GM19452 (cell line): Measurements from ENCODE around the gene CFD.
"Not testable (repeated sequence)": the region's sequence is repeated elsewhere in the genome, so short reads cannot be mapped to it uniquely, and the experiment has no call there.

ENCODE experiments used
- ATAC-seq: cut with Tn5 transposase; IDR thresholded peaks from one replicate; pipeline ENCODE4 v1.9.1; 2021; ENCODE audit not compliant: unreplicated experiment

Gene CFD

DNA sequence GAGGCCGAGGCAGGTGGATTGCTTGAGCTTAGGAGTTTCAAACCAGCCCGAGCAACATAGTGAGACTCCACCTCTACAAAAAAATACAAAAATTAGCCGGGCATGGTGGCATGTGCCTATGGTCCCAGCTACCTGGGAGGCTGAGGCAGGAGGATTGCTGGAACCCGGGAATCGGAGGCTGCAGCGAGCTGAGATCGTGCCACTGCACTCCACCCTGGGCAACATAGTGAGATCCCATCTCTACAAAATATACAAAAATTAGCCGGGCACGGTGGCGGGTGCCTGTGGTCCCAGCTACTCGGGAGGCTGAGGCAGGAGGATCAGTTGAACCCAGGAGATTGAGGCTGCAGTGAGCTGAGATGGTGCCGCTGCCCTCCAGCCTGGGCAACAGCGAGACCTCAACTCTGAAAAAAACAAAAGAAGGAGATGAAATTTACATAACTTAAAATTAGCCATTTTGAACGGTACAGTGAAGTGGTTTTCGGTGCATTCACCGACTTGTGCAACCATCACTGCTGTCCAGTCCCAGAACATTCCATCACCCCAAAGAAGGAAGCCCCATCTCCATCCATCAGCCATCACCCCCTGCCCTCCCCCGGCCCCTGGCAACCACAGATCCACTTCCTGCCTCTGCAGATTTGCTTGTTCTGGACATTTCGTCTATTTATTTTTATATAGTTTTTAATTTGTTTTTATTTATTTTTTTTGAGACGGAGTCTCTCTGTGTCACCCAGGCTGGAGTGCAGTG lies 33.4 kb upstream of the CFD start:
- ATAC-seq = no peak

DNA sequence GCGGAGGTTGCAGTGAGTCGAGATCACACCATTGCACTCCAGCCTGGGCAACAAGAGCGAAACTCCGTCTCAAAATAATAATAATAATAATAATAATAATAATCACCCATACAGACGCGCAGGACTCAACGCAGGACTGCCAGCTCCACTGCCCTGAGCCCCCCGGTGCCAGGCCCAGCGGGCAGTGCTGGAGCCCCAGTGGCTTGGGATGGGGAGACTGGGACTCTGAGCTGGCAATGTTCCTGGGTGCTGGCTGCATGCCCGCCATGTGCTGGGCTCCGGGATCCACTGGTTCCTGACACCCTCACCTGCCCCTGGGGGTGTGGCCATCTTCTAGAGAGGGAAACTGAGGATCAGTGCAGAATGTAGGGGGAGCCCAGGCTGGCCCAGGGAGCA lies 32.2 kb upstream of the CFD start:
- no peak for ATAC-seq

DNA sequence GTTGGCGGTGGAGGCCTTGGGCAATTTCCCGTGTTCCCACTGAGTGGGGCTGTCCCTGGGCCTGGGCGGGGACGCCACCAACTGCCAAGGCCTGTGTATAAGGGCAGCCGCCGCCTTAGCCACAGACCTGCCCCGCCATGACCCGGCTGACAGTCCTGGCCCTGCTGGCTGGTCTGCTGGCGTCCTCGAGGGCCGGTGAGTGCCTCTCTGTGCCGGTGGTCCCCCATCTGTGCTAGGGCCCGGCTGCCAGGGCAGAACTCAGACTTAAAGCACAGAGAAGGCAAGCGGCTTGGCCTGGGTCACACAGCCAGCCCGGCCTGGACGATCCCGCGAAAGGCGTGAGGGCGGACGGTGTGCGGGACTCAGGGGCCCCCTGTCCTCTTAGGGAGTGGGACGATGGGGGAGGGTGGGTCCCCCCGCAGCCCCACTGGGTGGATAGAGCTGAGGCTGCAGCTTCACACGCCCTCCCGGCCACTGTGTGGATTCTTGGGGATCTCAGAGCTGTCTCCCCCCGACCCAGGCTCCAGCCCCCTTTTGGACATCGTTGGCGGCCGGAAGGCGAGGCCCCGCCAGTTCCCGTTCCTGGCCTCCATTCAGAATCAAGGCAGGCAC lies 31.6 kb upstream of the CFD start, which contains the start of gene AZU1:
Gene AZU1 (plus strand): TSS at position 128 of the 612 bp plus-strand sequence. CDS start 10 bp downstream, at position 138.
- ATAC-seq = no peak

DNA sequence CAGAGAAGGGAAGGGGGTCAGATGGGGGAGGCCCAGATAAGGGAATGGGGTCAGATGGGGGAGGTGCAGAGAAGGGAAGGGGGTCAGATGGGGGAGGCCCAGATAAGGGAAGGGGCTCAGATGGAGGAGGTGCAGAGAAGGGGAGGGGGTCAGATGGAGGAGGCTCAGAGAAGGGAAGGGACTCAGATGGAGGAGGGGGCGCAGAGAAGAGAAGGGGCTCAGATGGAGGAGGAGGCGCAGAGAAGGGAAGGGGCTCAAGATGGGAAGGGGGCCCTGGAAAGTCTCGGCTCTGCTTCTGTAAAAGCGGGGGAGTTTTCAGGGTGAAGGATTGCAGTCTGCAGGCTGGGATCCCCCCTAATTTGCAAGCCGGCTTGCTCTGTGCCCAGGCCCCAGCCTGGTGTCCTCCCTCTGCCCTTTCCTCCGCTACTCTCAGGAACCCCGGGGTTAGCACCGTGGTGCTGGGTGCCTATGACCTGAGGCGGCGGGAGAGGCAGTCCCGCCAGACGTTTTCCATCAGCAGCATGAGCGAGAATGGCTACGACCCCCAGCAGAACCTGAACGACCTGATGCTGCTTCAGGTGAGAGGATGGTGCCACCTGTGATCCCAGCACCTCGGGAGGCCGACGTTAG lies 30.2 kb upstream of the CFD start:
- ATAC-seq = no peak

DNA sequence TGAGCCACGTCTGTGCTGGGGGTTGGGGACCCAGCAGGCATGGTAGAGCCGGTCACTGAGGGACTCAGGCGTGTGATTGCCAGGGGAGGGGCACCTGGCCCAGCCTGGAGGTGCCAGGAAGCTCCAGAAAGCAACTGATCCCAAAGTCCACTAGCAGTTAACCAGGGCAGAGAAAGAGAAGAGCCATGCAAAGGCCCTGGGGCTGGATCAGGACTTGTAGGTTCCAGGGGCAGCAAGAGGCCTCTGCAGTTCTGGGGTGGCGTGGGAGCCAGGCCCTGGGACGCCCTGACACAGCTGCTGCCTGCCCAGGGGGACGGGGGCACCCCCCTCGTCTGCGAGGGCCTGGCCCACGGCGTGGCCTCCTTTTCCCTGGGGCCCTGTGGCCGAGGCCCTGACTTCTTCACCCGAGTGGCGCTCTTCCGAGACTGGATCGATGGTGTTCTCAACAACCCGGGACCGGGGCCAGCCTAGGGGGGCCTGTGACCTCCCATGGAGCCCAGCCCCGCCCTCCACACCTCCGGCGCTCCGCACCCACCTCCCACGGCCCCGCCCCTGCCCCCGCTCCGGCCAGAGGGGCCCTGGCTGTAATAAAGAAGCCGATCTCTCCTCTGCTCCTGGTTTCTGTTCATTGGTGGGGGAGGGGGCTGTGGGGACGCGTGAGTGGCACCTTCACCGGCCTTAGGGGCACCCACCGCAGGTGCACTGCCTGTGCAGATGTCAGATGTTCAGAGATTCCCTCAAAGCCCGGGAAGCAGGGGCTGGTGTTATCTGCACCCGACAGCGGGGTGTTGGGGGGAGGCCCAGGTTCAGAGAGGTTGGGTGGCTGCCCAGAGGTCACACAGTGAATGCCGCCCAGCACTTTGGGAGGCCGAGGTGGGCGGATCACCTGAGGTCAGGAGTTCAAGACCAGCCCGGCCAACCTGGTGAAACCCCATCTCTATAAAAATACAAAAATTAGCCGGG lies 27.8 kb upstream of the CFD start:
- ATAC-seq = no peak

DNA sequence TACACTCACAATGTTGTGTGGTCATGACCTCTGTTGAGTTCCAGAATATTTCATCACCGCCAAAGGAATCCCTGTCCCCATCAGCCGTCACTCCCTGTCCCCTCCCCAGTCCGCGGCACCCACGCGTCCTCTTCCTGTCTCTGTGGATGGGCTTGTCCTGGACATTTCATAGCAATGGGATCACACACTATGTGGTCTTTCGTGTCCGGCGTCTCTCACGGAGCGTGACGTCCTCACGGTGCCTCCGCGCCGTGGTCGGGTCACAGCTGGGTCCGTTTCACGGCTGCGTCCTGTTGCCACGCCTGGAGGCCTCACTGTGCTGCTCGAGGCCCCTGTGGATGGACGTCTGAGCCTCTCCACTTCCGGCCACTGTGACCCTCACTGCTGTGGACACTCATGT lies 25.2 kb upstream of the CFD start:
- no peak for ATAC-seq

DNA sequence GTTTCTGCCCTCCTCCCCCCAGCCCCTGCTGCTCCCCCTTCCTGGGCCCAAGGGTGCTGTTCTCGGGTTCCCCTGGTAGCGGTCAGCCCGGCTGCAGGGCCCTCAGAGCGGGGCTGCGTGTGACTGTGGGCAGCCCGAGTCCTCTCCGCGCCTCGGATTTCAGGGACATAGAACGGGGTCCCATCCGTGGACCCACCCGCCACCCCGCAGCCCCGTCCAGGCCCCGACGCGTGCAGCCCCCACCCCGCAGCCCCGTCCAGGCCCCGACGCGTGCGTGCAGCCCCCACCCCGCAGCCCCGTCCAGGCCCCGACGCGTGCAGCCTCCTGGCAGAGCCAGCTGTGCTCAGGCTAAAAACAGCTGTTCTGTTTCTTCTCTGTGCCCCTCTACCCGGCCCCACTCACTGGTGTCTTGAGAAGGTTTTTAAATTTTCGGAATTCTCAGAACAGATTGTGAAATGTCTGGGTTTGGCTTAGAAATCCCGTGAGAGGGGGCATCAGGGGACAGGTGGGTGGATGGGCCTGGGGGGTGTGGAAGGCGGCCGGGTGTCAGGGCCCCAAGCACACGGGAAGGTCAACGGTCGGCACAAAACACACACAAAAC lies 24.2 kb upstream of the CFD start:
- ATAC-seq = no peak

DNA sequence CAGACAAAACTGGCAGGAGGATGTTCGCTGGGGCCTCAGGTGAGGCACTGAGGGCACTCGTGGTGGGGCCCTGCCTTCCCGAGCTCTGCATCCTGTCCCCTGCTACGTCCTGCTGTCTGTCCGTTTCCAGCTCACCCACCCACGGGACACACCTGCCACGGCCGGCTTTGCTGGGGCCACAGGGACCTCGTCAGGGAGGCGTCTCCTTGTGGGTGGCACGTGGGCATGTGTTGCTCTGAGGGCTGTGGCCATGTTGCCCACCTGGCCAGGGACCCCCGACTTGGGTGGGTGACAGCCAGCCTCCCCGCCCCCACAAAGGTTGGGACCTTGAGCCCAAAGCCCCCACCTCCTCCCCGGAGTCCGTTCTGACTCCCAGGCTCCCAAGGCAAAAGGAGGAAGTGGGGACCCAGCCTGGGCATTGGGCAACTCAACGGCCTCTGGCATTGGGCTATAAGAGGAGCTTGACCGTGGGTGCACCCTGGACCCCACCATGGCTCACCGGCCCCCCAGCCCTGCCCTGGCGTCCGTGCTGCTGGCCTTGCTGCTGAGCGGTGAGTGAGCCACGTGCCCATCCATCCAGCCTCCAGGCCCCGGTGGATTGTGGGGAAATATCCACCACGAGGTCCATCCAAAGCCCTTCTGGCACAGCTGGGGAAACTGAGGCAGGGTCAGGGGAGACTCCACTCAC lies 18.8 kb upstream of the CFD start, which contains the start of gene PRTN3:
Gene PRTN3 (plus strand): TSS at position 481 of the 688 bp plus-strand sequence. CDS start 10 bp downstream, at position 491.
- no peak for ATAC-seq

DNA sequence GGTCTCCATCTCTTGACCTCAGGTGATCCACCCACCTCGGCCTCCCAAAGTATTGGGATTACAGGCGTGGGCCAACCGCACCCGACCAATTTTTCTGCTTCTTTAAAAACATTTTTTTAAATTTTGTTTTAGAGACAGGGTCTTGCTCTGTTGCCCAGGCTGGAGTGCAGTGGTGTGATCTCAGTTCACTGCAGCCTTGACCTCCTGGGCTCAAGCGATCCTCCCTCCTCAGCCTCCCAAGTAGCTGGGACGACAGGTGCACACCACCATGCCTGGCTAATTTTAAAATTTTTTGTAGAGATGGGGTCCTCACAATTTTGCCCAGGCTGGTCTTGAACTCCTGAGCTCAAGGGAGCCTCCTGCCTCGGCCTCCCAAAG lies 16.7 kb upstream of the CFD start:
- ATAC-seq = not testable (repeated sequence)

DNA sequence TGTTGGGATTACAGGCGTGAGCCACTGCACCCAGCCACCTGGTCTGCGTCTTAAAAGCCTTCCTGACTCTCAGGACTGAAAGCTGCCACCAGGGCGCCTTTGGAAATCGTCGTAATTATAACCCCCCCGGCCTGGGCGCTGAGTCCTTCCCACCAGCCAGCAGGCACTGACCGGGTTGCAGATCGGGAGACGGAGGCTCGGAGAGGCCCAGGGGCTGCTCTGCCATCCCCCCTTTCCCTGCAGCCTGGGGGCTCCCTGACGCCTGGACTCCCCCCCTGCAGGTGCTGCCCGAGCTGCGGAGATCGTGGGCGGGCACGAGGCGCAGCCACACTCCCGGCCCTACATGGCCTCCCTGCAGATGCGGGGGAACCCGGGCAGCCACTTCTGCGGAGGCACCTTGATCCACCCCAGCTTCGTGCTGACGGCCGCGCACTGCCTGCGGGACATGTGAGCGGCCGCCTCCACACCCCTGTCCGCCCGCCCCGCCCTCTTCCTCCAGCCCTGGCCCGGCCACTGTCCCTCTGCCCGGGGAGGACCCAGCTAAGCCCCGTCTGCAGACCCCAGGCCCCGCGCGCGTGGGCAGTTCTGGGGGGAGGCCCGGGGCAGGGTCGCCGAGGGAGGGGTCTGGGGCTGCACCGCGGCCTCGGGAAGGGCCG lies 16.2 kb upstream of the CFD start:
- no peak for ATAC-seq

DNA sequence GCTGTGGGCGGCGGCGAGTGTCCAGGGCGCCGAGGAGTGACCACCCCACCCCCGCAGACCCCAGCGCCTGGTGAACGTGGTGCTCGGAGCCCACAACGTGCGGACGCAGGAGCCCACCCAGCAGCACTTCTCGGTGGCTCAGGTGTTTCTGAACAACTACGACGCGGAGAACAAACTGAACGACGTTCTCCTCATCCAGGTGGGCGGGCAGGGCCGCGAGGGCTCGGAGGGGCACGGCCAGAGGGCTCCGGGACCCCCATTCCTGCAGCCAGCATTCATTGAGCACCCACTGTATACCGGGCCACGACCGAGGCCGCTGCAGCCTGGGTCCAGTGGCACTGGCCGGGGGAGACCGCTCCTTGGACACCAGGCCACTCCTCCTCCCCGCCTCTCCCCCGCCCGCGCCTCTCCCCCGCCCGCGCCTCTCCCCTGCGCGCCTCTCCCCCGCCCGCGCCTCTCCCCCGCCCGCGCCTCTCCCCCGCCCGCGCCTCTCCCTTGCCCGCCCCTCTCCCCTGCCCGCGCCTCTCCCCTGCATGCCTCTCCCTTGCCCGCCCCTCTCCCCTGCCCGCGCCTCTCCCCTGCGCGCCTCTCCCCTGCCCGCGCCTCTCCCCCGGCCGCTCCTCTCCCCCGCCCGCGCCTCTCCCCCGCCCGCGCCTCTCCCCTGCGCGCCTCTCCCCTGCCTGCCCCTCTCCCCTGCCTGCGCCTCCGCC lies 15.5 kb upstream of the CFD start:
- ATAC-seq = no peak

DNA sequence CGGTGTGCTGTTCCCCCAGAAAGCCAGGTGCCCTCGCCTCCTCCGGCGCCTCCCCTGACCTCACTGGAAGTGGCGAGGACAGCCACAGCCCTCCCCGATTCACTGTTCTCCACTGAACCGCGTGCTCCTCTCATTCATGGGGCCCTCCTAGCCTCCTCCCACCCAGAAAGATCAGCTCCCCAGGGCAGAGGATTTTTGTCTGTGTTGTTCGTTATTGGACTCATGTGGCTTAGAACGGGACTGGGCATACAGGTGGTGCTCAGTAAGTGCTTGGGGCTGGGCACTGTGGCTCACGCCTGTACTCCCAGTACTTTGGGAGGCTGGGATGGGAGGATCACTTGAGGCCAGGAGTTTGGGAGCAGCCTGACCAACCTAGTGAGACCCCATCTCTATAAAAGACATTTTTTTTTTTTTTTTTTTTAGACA lies 14.9 kb upstream of the CFD start:
- no peak for ATAC-seq

DNA sequence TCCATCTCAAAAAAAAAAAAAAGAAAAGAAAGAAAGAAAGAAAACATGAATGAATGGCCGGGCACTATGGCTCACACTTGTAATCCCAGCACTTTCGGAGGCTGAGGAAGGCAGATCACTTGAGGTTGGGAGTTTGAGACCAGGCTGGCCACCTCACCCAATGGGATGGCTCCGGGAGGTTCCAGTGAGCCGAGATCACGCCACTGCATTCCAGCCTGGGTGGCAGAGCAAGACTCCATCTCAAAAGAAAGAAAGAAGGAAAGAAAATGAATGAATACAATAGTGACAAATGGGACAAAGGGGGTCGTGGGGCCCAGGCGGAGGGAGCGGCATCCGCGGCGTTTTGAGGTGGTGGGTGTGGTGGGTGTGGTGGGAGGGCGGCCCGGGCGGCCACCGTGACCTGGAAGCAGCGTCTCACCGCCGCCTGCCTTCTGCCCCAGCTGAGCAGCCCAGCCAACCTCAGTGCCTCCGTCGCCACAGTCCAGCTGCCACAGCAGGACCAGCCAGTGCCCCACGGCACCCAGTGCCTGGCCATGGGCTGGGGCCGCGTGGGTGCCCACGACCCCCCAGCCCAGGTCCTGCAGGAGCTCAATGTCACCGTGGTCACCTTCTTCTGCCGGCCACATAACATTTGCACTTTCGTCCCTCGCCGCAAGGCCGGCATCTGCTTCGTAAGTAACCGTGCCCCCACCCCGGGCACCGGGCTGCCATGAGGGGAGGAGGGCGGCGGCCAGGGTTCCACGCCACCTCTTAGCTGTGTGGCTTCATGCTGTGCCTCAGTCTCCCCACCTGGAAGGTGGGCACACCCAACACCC lies 13.6 kb upstream of the CFD start:
- no peak for ATAC-seq

DNA sequence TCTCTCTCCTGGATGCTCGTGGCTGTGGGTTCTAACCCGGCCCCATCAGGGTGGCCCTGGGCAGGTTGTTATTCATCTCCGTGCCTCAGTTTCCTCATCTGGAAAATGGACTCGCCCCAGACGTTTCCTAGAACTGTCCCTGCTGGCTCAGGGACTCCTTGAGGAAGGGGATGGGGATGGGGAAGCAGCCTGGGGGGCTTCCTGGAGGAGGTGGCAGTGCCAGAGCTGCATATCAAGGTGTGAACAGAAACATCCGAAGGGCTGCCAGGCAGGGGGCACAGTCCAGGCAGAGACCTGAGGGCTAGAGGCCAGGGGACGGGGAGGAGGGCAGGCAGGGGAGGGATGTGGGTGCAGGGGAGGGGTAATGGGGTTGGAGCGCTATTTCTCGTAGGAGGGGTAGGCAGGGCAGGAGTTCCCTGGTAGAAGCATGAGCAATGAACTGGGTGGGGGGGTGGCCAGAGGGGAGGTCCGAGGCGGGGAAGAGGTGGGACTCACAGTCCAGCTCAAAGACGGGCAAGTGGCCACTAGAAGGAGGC lies 11.0 kb upstream of the CFD start:
- no peak for ATAC-seq

DNA sequence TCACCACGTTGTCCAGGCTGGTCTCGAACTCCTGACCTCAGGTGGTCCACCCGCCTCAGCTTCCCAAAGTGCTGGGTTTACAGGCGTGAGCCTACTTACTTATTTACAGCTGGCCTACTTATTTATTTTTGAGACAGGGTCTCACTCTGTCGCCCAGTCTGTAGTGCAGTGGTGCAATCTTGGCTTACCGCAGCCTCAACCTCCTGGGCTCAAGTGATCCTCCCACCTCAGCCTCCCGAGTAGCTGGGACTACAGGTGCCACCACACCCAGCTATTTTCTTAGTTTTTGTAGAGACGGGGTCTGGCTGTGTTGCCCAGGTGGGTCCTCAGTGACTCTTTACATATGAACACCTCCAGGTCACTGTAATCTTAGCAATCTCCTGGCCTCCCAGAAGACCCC lies 10.3 kb upstream of the CFD start:
- ATAC-seq = not testable (repeated sequence)

DNA sequence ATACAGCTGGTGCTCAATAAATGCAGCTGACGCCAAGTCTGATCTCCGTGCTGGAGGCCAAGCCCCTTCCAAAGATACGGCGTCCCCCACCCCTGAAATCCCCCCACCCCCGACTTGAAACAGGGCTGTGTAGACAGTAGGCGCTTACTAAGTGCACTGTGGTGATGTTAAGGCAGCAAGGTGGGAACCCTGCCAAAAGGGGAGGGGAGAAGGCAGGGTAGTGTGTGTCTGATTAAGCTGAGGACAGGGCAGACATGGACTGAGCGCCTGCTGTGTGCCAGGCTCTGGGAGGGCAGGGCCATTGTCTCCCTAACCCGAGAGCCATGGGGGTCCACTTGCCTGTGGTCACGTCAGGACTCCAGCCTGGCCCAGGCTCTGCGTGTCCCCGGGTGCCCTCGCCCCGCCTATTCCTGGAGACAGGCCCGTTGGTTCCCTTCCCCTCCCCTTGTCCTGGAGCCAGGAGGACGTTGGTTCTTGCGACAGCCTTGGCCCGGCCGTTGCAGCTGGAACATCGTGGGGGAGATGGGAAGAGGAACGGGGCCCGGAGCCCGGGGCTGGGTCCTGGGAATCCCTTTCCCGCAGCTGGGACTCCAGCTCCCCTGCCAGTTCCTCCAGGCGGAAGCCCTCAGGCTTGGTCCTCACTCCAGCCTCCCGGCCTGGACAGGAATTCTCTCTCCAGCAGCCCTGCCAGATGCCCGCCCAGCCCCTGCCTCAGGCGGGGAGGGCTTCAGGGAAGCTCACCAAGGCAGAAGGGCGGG lies 9.1 kb upstream of the CFD start:
- no peak for ATAC-seq

DNA sequence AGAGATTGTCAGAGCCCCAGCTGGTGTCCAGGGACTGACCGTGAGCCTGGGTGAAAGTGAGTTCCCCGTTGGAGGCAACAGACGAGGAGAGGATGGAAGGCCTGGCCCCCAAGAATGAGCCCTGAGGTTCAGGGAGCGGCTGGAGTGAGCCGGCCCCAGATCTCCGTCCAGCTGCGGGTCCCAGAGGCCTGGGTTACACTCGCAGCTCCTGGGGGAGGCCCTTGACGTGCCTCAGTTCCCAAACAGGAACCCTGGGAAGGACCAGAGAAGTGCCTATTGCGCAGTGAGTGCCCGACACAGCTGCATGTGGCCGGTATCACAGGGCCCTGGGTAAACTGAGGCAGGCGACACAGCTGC lies 8.5 kb upstream of the CFD start:
- no peak for ATAC-seq
